NCI-H2029 treated with DMSO at 0.1 percent for 48 hours (cell line): ENCODE results near the gene ZHX3.
A peak's percentile ranks its signal among the peaks of the same experiment; 100 is the strongest.

Experiments
- DNase-seq: peaks from one replicate; lab custom pipeline; 2025; lab: John Stamatoyannopoulos, UW

ZHX3 gene

GRCh38 chr20:41150664-41151063 is 166.9 kb downstream of the ZHX3 start:
- DNase-seq, result no peak

- DNase-seq, result no peak
These were observed 168.6 kb downstream of the ZHX3 start for GRCh38 chr20:41148942-41149341.

GRCh38 chr20:41147767-41148191 is 169.8 kb downstream of the ZHX3 start:
- no peak for DNase-seq

DNA sequence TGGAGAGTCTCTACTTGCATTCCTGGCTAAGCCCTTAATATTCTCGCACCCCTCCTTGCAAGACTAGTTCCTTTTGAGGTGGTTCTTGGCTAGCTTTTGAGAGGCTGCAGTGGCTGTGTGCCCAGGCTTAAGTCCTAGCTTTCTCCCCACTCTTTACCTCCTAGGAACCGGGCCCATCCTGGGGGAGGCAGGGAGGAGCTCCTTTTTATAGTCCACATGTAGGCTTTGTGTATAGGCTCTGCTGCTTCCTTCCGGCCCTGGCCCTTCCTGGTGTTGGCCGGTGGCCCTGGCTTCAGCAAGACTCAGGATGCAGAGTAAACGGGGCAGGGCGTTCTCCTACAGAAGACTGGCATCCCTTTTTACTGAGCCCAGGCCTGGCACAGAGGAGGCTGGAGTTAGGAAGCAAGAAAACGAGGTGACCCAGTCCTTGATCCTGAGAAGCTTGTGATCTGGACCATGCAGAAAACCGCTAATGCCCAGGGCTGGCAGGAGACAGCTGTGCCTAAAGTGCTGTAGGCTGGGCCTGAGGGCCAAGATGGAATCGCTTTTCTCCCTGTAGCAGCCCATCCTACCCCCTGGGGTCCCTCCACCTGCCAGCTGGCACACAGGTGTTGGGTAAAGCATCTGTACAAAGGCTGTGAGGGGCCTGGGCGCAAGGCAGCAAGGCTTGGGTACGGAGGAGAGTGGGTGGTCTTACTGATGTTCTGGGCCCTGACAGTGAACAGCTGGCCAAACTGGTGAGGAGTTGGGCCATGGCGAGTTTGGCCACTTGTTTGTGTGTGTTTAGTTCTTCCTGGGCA is 171.5 kb downstream of the ZHX3 start:
- no peak for DNase-seq

- no peak for DNase-seq
These were observed 172.2 kb downstream of the ZHX3 start for GRCh38 chr20:41145317-41145716.

DNA sequence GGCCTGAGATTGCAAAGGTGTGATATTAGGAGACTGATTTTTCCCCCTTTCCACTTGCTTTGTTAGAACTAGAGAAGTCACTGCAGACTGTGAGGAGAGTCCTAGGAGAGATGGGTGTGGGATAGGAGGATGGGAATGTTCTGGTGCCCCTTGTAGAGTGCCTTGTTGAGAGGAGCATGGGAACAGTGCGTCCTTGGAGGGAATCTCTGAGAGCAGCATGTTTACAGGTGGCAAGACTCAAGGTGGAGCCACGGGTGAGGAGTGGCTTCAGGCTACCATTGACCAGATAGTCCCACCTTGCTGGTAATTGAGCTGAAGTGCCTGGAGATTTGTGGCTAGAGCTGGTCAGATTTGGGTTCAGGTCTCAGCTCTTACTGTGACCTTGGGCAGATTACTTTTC is 174.2 kb downstream of the ZHX3 start:
- DNase-seq, result no peak

DNA sequence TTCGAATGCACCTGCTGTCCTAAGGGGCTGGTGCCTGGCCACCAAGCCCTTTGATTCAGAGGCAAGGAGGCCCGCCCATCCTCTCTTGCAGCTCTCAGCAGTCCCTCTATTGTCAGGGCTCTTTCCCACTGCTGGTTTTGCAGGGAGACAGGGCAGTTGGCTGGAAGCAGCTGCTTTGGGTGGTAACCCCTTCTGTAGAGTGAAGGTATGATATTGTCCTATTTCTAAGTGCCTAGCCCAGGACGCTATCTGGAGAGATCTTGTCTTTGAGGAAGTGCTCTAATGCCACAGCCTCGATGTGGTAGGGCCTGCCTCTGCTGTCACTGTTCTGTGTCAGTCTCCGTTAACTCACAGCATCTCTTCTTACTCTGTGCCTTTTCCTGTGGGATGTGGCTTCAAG is 174.6 kb downstream of the ZHX3 start:
- no peak for DNase-seq

DNA sequence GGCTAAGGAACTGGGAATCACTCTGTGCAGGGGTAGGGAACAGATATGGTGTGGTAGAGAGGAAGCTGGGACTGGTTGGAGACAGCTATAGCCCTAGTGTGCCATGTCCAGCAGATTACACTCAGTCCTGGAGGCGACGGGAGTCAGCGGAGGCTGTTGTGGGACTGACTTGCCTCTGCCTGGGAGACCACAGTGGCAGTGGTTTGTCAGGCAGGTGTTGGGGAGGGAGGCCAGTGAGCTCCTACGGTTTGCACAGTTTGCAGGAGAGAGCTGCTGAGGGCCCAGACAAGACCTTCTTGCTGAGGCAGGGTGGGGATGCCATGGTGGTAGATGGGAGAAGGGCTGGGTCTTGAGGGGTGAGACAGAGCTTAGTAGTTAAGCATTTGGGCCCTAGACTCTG is 175.3 kb downstream of the ZHX3 start:
- no peak for DNase-seq

DNA sequence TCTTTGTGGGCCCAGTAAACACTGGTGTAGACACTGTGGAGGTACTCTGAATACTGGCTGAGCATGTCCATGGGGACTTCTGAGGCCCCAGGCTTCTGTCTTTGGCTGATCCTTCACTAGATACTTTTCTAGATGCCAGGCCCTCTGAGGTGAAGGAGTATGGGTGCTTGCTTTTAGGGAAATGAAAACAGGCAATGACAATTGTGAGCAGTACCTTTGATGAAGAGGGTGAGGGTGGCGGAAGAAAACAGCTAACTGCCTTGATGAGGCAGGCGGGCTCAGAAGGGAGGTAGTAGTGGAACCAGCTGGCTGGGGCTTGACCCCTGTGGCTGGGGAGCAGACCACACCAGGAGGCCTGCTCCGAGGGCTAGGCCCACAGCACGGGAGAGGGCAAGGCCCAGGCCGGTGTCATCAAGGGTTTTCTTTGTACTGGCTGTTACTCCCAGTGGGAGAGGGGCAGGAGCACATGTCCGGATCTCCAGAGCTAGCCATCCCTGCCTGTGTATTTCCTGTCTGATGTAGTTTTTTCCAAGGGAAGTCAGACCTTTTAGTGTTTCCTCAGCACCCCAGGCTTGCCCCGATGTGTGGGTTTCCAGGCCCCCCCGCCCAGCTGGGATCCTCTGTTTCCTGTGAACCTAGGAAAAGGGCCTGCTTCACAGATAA is 176.2 kb downstream of the ZHX3 start:
- DNase-seq, result no peak

GRCh38 chr20:41140226-41141133 is 177.1 kb downstream of the ZHX3 start:
- no peak for DNase-seq

GRCh38 chr20:41139227-41140093 is 178.1 kb downstream of the ZHX3 start:
- no peak for DNase-seq

DNA sequence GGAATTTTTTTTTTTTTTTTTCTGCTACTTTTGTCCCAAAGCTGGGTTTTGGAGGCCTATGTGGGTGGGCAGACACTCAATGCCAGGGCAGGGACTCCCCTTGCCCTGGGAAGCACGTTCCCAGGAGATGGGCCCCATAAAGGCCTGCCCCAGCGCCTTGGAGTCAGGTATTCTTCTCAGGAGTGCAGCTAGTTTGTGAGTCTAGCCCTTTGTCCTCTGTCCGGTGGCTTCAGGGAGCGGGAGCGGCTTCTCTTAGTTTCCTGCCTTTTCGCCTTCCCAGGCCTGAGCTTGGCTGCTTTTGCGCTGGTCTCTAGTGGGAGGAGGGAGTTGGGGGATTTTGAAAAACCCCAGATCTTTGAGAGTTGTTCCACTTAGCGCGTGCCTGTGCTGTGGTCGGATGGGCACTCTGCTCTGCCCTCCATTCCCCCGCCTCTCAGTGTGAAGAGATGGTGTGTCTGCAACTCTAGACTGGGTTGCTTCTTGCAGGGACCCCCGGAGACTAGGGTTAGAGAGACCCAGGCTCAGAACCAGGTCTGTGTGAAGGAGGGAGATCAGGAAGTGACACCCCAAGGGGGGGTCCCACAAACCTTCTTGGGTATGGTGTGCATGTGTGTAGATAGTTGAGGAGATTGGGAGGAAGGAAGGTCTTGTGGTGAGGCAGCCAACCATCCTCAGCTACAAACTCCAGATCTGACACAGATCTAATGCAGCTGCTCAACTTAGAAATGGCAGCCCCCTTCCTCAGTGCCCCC is 178.9 kb downstream of the ZHX3 start:
- no peak for DNase-seq

DNA sequence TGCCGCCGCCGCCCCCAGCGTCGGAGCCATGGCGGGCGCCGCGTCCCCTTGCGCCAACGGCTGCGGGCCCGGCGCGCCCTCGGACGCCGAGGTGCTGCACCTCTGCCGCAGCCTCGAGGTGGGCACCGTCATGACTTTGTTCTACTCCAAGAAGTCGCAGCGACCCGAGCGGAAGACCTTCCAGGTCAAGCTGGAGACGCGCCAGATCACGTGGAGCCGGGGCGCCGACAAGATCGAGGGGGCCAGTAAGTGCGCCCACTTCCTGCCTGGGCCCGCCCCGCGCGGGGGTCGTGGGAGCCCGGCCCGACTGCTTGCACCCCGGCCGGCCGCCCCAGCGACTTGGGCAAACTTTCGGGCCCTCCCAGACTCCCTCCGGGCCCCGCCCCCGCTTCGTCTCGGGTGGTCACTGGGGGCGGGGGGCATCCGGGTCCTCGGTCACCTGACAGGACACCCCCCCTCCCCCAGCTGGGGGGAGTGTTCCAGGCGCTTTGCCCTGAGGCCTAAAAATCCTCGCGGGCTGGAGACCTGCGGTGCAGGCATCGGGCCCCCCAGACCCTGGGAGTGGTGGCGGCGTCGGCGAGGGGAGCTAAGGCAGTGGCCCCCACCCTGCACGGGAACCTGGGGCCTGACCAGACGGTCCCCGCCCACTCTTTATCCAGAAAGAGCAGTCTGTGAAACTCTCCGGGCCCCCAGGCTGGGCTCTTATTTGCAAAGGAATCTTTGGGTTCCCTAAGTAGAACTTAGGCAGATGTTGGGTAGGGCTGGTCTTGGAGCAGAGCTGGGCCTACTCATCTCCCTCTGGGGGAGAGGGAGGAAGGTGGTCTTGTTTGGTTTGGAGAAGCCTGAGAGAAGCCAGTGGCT is 179.7 kb downstream of the ZHX3 start:
- no peak for DNase-seq

GRCh38 chr20:41136680-41137613 is 180.6 kb downstream of the ZHX3 start, which contains the start of gene PLCG1:
PLCG1 (plus strand) TSS chr20:41137543; CDS start chr20:41137642, 99 bp downstream.
- peak; percentile 40 for DNase-seq

- no peak for DNase-seq
These were observed 181.4 kb downstream of the ZHX3 start for GRCh38 chr20:41135888-41136679.

- peak; percentile 38 for DNase-seq
These were observed 182.2 kb downstream of the ZHX3 start for GRCh38 chr20:41135187-41135887.
